OCI-LY7 (cell line): ENCODE results near the gene RAD54L. TPM values are rescaled to one million over a fixed set of nuclear protein-coding genes. Genes with fewer than 3 reads are reported as not detected.
"Not testable (repeated sequence)": the region's sequence is repeated elsewhere in the genome, so short reads cannot be mapped to it uniquely, and the experiment has no call there.

ENCODE experiments used
- BruUV-seq: library from RNA; stranded (reverse); fragments of 400-500 nt; replicated peaks from 2 replicates; lab custom pipeline; 2021; lab: Mats Ljungman, UMichigan
- CTCF ChIA-PET: fragments of 300-600 bp; sonication (Branson Sonifier 250); formaldehyde crosslinking; loops from one replicate; lab custom pipeline; 2022; ENCODE audit warnings: antibody characterized with exemption; ENCODE audit not compliant: unreplicated experiment; lab: Charles Lee
- POLR2A ChIA-PET: fragments of 300-600 bp; sonication (Branson Sonifier 250); formaldehyde crosslinking; loops from one replicate; lab custom pipeline; 2022; ENCODE audit warnings: antibody characterized with exemption; lab: Charles Lee
- DNase-seq: peaks from one replicate; pipeline ENCODE4 v3.0.0-alpha.2; 2015; ENCODE audit warnings: low spot score
- H2AFZ ChIP-seq: fragments of 200-600 bp; sonication (generic), shearing (Covaris generic); 2 replicates; pipeline ENCODE4 v1.6.1; 2014; ENCODE audit warnings: mild to moderate bottlenecking, antibody characterized with exemption, low read length, moderate library complexity
- H3K27ac ChIP-seq: fragments of 200-600 bp; sonication (generic); 2 replicates; pipeline ENCODE4 v1.5.1; 2014; ENCODE audit warnings: mixed run types, low read depth, mild to moderate bottlenecking, moderate library complexity, low read length, inconsistent platforms; ENCODE audit not compliant: poor library complexity, severe bottlenecking
- H3K36me3 ChIP-seq: fragments of 200-600 bp; sonication (generic); 2 replicates; pipeline ENCODE4 v1.6.1; 2014; ENCODE audit warnings: mild to moderate bottlenecking, antibody characterized with exemption, low read length, moderate library complexity, mixed read lengths; ENCODE audit not compliant: insufficient read depth
- H3K4me1 ChIP-seq: fragments of 200-600 bp; sonication (generic); 2 replicates; pipeline ENCODE4 v1.5.1; 2014; ENCODE audit warnings: mild to moderate bottlenecking, low read length; ENCODE audit not compliant: insufficient read depth, poor library complexity, severe bottlenecking
- H3K4me2 ChIP-seq: fragments of 200-600 bp; sonication (generic); 2 replicates; pipeline ENCODE4 v1.6.1; 2014; ENCODE audit warnings: mild to moderate bottlenecking, low read length
- H3K4me3 ChIP-seq: fragments of 200-600 bp; sonication (generic); 2 replicates; pipeline ENCODE4 v1.5.1; 2014; ENCODE audit warnings: mild to moderate bottlenecking, low read depth, low read length; ENCODE audit not compliant: poor library complexity, severe bottlenecking
- H3K79me2 ChIP-seq: fragments of 200-600 bp; sonication (generic); 2 replicates; pipeline ENCODE4 v1.6.1; 2016; ENCODE audit warnings: low read depth, mild to moderate bottlenecking, low read length, moderate library complexity, mixed read lengths; ENCODE audit not compliant: insufficient read depth
- H3K9me2 ChIP-seq: fragments of 200-600 bp; sonication (generic); 2 replicates; pipeline ENCODE4 v1.6.1; 2016; ENCODE audit warnings: mild to moderate bottlenecking, low read length, mixed read lengths; ENCODE audit not compliant: insufficient read depth
- H3K9me3 ChIP-seq: fragments of 200-600 bp; sonication (generic); 2 replicates; pipeline ENCODE4 v1.6.1; 2014; ENCODE audit warnings: mild to moderate bottlenecking, mixed run types, low read length, mixed read lengths
- H4K20me1 ChIP-seq: fragments of 200-600 bp; sonication (generic); 2 replicates; pipeline ENCODE4 v1.6.1; 2014; ENCODE audit warnings: mild to moderate bottlenecking, antibody characterized with exemption, low read length, moderate library complexity, mixed read lengths; ENCODE audit not compliant: insufficient read depth
- CTCF ChIP-seq: fragments of 200-600 bp; sonication (generic); conservative IDR thresholded peaks from 2 replicates; pipeline ENCODE4 v1.5.1; 2014; ENCODE audit warnings: mild to moderate bottlenecking, antibody characterized with exemption, low read length, moderate library complexity, mixed read lengths
- EZH2phosphoT487 ChIP-seq: fragments of 200-600 bp; sonication (generic); IDR thresholded peaks from 2 replicates; pipeline ENCODE4 v1.6.1; 2018; ENCODE audit warnings: low read depth, borderline replicate concordance, mild to moderate bottlenecking, mixed run types, antibody characterized with exemption, low read length, moderate library complexity, mixed read lengths
- intact Hi-C: fragments of 100-400 bp; cut with micrococcal nuclease; formaldehyde crosslinking; loops from one replicate; pipeline ENCODE4 v1.10.0; 2022; ENCODE audit not compliant: unreplicated experiment
- total RNA-seq, 2 experiments: library from RNA; depleted of rRNA in 1 of 2; stranded (reverse); fragments of >200 nt in 1 of 2; shearing (Covaris generic) in 1 of 2; gene quantifications; 2 replicates each; pipeline ENCODE4 v1.2.3, GENCODE V29; 2014 to 2022

The RAD54L gene
- total RNA-seq, 2 experiments from 2014 or later: 62.6 to 78.5 TPM

GRCh38 chr1:46223472-46223943 is 24.1 kb upstream of the RAD54L start:
- no peak for TF ChIP-seq EZH2phosphoT487
- TF ChIP-seq CTCF: peak; percentile 100
- Histone ChIP-seq H4K20me1 (no peaks in the 10 kb centered on the region), H3K4me1 (peaks cover 18% of the 10 kb centered on the region), H3K9me3 (no peaks in the 10 kb centered on the region), H3K4me2 (peak overlapping the region; percentile 46; the same call in 1 of the 2 replicates), H3K9me2 (no peaks in the 10 kb centered on the region), H2AFZ (peak overlapping the region; percentile 57), H3K79me2 (no peaks in the 10 kb centered on the region), H3K27ac (peak overlapping the region; percentile 22), H3K4me3 (no peak overlapping the region), H3K36me3 (no peaks in the 10 kb centered on the region)
- DNase-seq: peak; percentile 91
- CTCF ChIA-PET: interaction anchor here (0.5 to 1.9 kb wide), 13 partner anchors 11 to 293 kb away, joined by 3 to 15 read pairs (median 5); partner anchors contain the start of genes P3R3URF and POMGNT1
- BruUV-seq: no TSS peak
- intact Hi-C loops: loop anchor here (1.0 to 10.0 kb wide), 4 partner anchors 25 to 609 kb away; partner anchors contain the start of gene POMGNT1
- POLR2A ChIA-PET: interaction anchor here (0.6 to 1.6 kb wide), 12 partner anchors 9 to 380 kb away, joined by 3 to 7 read pairs (median 4); partner anchors contain the start of gene POMGNT1

- Histone ChIP-seq H3K79me2 (no peaks in the 10 kb centered on the region), H3K9me2 (no peaks in the 10 kb centered on the region), H3K36me3 (no peaks in the 10 kb centered on the region), H3K4me1 (peaks cover 18% of the 10 kb centered on the region), H4K20me1 (no peaks in the 10 kb centered on the region), H2AFZ (no peak overlapping the region), H3K4me2 (no peak overlapping the region), H3K9me3 (no peaks in the 10 kb centered on the region), H3K4me3 (no peak overlapping the region), H3K27ac (no peak overlapping the region)
- DNase-seq: no peak
- ChIA-PET CTCF (interaction anchor here (0.8 to 1.9 kb wide), 3 partner anchors 20 to 44 kb away, joined by 3 to 10 read pairs (median 7); no protein-coding TSS in a partner anchor), POLR2A (interaction anchor here (0.6 to 1.6 kb wide), 4 partner anchors 8 to 182 kb away, joined by 3 to 6 read pairs (median 3); no protein-coding TSS in a partner anchor)
- BruUV-seq: no TSS peak
- intact Hi-C loops: loop anchor here (10.0 kb wide), 1 partner anchor 610 kb away; no protein-coding TSS in a partner anchor
- no peak for TF ChIP-seq CTCF
- no peak for TF ChIP-seq EZH2phosphoT487
Measured at GRCh38 chr1:46224966-46225365, 22.6 kb upstream of the RAD54L start.

- H3K9me2 ChIP-seq, H2AFZ ChIP-seq, H4K20me1 ChIP-seq, DNase-seq, H3K4me2 ChIP-seq, intact Hi-C loops, H3K36me3 ChIP-seq, BruUV-seq, CTCF ChIA-PET, H3K27ac ChIP-seq, H3K4me3 ChIP-seq, H3K9me3 ChIP-seq, H3K4me1 ChIP-seq, H3K79me2 ChIP-seq: not testable (repeated sequence)
- POLR2A ChIA-PET: interaction anchor here (0.8 to 1.3 kb wide), 2 partner anchors 12 to 189 kb away, joined by 3 to 4 read pairs; no protein-coding TSS in a partner anchor
Measured at GRCh38 chr1:46231231-46231630, 16.3 kb upstream of the RAD54L start.
